Left lobe of liver (tissue), 2 donors: ENCODE measurements around the gene PRKAR1B. TPM values are rescaled to one million over a fixed set of nuclear protein-coding genes. Genes with fewer than 3 reads are reported as not detected.

Experiments used
- ATAC-seq: fragments of 200-7000 bp; cut with Tn5 transposase; one replicate; pipeline ENCODE4 v1.9.1; 2020; ENCODE audit warnings: mild to moderate bottlenecking, moderate library complexity
- DNase-seq: peaks from one replicate; pipeline ENCODE4 v3.0.0-alpha.2; 2020; ENCODE audit warnings: low spot score
- total RNA-seq: library from RNA; stranded (reverse); gene quantifications from one replicate; pipeline ENCODE4 v1.2.1, GENCODE V29; 2021
- donor health status: DM: no; HTN: no; CAD: no; lungs with moderate emphysema.
- donor health status: DM: no; HTN: yes; CAD: no.

The PRKAR1B gene
- total RNA-seq, 1 donor from 2014 or later = 7.0 TPM

- DNase-seq = no peak
These were observed 119.1 kb downstream of the PRKAR1B start for GRCh38 chr7:607938-608337.

DNA sequence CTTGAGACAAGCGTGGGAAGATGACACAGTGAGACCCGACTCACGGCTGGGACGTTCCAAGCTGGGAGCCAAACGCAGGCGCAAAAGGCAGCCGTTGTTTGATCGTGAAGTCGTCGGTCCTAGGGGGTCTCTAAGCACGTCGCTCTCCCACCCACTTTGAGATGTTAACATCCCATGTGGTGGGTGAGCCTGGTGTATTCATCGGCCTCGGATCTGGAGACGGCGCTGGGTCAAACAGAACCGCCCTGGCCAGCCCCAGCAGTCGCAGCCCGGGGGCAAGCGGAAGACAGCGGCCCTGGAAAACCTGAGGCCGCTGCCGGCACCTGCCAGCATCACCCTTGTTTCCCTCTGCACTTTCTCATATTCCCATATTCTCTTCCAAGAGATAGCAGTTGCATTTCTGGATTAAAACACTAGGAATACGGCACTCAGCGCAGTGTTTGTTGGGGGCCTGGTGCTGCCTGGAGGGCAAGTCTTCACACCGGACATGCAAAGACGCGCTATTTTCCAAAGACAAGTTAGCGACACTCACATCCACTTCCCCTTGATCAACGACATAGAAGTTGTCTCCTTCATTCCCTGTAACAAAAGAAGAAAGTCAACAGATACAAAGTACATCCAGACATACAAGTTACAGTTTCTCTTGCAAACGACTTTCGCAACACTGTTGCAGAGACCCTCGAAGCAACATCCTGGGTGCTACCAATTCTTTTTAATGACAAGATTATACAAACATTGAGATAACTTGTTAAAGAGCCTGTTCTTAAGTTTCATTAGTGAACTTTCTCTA lies 121.2 kb downstream of the PRKAR1B start:
- no peak for DNase-seq

More at GRCh38 chr7:607938-608337, 119.1 kb downstream of the PRKAR1B start:
- no peak for ATAC-seq

DNA sequence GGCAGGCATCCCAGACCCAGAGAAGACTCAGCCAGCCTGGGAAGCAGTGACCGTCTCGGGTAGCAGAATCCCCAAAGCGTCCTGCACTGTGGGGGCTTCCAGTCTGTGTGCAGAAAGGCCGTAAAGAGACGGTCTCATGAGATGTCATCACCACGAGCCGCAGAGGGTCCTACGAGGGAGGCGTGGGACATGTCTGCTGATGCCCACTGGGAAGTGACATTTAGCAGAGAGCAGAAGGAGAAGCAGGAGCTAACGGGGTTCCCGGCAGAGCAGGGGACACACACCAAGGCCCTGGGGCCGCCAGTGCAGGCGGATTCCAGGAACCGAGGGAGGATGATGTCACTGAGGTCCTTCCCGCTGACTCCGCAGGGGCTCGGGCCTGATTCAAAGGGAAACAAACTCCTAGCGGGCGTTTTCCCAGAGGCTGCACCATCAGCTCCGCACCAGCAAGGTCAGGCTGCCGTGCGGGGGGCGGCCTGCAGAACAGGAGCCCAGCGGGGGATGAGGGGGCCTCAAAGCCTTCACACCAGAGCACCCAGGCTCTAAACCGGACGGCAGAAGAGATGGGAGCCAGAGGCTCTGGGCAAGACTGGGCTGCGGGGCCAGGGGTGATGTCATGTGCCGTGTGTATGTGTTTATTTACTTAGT lies 122.1 kb downstream of the PRKAR1B start:
- ATAC-seq = no peak
- no peak for DNase-seq

More for the DNA sequence above, 121.2 kb downstream of the PRKAR1B start:
- ATAC-seq = no peak

GRCh38 chr7:604001-604883 lies 122.8 kb downstream of the PRKAR1B start:
- ATAC-seq = peak; percentile 73

GRCh38 chr7:603152-603951 lies 123.7 kb downstream of the PRKAR1B start:
- ATAC-seq = no peak
- DNase-seq = no peak

More at GRCh38 chr7:604001-604883, 122.8 kb downstream of the PRKAR1B start:
- peak; percentile 71 for DNase-seq

- DNase-seq = no peak
- peak; percentile 14 for ATAC-seq
These were observed 124.5 kb downstream of the PRKAR1B start for GRCh38 chr7:602341-603141.

DNA sequence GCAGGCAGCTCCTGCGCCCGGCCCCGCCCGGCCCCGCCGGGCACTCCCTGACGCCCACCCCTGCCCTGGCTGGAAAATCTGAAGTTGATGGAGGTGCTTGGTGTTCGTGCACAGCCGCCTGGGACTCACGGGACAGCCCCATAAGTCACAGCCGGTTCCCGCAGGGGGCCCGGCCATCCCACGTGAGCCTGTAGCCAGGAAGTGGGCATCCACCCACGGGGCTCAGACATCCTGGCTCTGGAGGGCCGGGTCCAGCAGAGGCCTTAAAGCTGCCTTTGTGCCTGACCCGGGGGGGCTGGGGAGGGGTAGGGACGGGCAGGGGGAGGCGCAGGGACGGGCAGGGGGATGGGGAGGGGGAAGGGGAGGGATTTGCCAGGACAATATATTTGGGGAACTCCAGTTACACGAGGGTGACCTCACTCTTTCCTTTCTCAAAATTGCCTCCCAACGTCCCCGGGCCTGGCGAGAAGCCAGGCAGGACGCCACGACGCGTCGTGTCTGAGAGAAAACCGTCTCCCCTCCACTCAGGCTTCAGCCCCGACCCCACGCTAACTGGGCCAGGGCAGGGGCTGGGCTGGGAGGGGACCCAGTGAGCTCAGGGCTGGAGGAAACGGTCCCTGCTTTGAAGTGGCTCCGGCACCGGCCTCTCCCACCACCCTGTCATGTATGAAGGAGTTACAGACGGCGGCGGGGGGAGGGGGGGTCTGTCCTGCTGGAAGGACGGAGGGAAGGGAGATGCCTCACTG lies 125.3 kb downstream of the PRKAR1B start:
- peak; percentile 20 for ATAC-seq
- no peak for DNase-seq

DNA sequence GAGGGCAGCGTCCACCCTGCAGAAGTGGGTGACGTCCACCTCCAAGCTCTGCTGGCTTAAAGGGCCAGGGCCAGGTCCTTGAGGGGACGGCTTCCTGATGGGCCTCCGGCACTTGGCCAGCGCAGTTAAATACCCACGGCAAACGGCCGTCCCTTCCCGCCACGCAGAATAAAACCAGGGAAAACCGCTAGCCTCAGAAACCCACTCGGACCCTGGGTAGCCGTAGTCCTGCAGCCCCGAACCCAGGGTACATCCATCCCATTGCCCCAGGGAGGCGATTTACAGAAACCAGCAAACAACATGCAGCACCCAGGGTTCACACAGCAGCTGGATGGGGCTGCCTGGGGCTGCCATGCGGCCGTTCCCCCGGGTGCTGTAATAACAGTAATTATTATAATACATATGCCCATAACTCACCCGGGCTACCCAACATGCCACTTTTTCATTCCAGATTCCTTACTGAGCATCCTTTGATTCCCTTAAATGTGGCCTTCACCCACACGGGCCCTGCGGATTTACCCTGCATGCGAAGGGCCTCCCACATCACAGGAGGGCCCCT lies 126.0 kb downstream of the PRKAR1B start:
- ATAC-seq (no peak), DNase-seq (no peak)

DNA sequence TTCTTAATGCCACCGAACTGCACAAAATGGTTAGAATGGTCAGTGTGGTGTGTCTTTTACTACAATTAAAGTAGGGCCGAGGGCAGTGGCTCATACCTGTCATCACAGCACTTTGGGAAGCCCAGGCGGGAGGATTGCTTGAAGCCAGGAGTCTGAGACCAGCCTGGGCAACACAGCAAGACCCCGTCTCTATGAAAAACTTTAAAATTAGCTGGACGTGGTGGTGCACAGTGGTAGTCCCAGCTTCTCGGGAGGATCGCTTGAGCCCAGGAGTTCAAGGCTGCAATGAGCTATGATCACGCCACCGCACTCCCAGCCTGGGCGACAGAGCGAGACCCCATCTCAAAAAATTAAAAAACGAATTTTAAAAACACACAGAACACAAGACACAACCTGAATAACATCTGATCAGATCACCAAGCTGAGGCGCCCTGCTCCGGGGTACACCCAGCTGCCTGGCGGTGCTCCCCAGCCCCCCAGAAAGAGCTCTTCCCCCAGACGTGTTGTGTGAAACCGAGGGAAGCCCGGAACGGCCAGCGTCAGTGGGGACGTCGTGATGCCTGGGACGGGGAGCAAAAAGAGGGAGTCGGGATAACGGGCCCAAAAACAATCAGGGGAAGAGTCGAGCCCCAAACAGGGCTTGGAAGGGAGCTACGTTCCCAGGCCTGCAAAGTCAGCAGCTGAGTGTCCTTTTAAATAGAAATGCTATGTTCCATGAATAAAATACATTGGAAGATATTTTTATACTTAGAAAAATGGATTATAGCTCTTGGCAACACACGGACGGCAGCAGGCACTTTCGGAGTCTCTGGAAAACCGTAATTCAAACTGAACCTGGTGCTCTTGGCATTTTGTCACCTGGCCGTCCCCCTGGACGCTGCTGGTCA lies 126.7 kb downstream of the PRKAR1B start:
- DNase-seq = no peak

DNA sequence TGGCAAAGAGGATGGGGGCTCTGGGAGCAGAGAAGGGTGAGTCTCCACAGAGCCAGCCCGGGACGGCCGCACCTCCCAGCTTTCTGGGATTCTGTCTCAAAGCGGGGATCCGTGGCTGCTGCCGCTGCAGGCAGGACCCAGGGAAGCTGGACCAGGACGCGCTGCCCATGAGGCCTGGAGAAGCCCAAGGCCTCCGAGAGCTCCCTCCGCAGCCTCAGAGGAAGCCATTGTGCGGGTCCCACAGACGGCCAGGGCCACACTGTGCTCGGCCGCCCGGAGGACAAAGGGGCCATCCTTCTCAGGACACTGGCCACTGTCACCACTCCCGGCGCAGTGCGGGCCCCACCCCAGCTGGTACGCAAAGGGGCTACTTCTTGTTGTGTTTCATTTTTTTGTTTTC lies 128.2 kb downstream of the PRKAR1B start:
- ATAC-seq = no peak
- DNase-seq = no peak

More for the DNA sequence above, 126.7 kb downstream of the PRKAR1B start:
- no peak for ATAC-seq

GRCh38 chr7:597348-598178 lies 129.5 kb downstream of the PRKAR1B start:
- ATAC-seq (no peak), DNase-seq (no peak)

- no peak for DNase-seq
- no peak for ATAC-seq
These were observed 130.3 kb downstream of the PRKAR1B start for GRCh38 chr7:596819-597182.

- ATAC-seq = no peak
- DNase-seq = no peak
These were observed 130.8 kb downstream of the PRKAR1B start for GRCh38 chr7:596071-596818.

DNA sequence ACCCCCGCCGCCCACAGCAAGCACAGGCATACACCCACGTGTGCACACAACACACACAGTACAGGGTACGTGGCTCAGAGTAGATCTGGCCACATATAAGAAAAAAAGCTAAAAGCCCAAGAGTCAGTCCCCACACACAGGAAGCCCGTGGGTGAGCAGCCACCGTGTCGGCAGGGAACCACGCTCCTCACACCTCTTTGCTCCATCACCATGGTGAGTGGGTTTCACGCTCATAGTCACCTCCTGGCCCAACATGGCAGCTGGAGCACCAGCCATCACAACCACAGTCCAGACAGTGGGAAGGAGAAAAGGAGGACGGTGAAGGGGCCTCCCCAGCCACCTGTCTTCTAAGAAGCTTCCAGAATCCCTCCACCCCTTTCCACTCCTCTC lies 131.5 kb downstream of the PRKAR1B start:
- no peak for DNase-seq

DNA sequence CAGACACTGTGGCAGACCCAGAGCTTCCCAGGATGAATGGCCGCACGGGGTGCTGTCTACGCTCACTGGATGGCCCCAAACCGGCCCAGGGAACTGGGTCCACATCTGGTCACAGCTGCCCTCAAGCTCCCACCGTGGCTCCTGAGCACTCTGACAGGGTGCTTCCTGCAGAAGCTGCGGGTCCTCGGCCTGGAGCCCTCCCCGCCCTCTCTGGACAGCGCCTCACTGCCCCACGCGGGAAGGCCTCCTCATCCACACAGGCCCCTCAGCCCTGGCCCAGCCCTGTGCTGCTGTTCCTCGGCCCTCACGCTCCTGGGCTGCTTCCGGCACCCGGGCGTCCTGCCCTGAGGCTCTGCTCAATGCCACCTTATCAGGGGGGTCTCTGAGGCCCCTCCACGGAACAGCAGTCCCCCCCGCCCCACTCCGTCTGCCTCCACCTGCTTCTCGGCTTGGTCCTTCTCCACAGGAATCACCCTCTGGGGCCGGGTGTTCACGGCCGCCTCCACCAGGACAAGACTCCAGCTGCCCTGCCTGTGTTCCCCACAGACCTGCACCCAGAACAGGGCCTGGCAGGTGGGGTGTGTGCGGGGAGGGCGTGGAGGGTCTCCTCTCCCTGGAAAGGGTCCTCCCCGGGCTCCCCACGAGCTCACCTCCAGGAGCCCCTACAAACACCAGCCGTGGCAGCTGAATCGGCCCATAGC lies 132.0 kb downstream of the PRKAR1B start:
- DNase-seq = no peak
- no peak for ATAC-seq

More for the DNA sequence above, 131.5 kb downstream of the PRKAR1B start:
- no peak for ATAC-seq
